Subcutaneous adipose tissue (tissue), 4 donors: ENCODE data around the gene PARP16. TPM values are rescaled to one million over a fixed set of nuclear protein-coding genes. Genes with fewer than 3 reads are reported as not detected.

ENCODE experiments used
- total RNA-seq, 4 donors: library from RNA; depleted of rRNA; stranded (reverse); fragments of >200 nt; gene quantifications; one replicate each; pipeline ENCODE4 v1.1.0, GENCODE V29; 2016
- TF ChIP-seq, protein P1 (sequence below): fragments of 450-650 bp; IDR thresholded peaks from one replicate; pipeline ENCODE4 v1.5.1; 2016; ENCODE audit warnings: low read depth, mild to moderate bottlenecking, control low read depth, antibody characterized with exemption, moderate library complexity

PARP16 gene
- total RNA-seq, 4 donors from 2014 or later, result 8.1 to 13.4 (median 11.0) TPM

DNA sequence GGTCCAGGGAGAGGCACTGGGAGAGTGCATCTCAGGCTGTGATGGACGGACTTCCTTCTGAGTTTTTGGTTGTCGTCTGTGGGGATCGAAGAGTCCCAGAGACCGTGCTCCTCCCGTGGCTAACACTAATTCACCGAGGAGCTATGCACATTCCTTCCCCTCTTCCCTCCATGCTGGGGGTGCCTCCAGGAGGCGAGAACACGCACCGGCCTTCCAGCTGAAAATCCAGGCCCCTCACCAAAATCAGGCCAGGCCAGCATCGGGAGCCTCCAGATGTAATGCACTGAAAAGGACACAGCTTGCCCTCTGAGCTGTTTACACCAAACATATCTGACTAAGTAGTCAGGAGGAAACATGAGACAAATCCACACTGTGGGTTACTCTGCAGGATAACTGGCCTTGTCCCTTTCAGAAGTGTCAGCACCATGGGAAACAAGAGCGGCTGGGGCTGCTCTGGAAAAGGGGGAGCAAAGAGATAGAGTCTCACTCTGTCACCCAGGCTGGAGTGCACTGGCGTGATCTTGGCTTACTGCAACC, 23.3 kb upstream of the PARP16 start:
- TF ChIP-seq, protein P1, sequence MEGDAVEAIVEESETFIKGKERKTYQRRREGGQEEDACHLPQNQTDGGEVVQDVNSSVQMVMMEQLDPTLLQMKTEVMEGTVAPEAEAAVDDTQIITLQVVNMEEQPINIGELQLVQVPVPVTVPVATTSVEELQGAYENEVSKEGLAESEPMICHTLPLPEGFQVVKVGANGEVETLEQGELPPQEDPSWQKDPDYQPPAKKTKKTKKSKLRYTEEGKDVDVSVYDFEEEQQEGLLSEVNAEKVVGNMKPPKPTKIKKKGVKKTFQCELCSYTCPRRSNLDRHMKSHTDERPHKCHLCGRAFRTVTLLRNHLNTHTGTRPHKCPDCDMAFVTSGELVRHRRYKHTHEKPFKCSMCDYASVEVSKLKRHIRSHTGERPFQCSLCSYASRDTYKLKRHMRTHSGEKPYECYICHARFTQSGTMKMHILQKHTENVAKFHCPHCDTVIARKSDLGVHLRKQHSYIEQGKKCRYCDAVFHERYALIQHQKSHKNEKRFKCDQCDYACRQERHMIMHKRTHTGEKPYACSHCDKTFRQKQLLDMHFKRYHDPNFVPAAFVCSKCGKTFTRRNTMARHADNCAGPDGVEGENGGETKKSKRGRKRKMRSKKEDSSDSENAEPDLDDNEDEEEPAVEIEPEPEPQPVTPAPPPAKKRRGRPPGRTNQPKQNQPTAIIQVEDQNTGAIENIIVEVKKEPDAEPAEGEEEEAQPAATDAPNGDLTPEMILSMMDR, result no peak

- TF ChIP-seq, protein P1, result no peak
Observed at GRCh38 chr15:65307978-65308377, 21.3 kb upstream of the PARP16 start.

DNA sequence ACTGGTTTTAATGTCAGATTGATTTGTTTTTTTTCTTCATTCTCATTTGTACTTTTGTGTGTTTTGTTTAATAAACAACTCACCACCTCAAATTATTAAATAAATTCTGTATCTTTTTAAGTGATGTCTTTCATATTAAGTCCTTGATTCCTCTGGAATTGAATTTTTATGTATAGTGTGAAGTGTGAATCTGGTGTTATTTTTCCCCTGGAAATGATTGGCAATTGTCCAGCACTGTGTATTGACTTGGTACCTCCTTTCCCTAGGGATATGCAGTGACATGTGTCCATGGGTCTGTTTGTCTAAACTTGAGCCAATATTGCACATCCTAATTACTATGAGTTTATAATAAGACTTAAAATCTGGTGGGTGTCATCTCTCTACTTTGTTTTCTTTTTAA, 19.9 kb upstream of the PARP16 start:
- TF ChIP-seq, protein P1, result no peak

- TF ChIP-seq, protein P1, result no peak
Observed at GRCh38 chr15:65305776-65306175, 19.1 kb upstream of the PARP16 start.

- TF ChIP-seq, protein P1, result no peak
Observed at GRCh38 chr15:65305150-65305758, 18.6 kb upstream of the PARP16 start.

GRCh38 chr15:65304381-65305149, 17.9 kb upstream of the PARP16 start, which contains the start of gene RNU5B-1:
Gene RNU5B-1, plus strand, starts transcription at chr15:65304677.
- TF ChIP-seq, protein P1, result no peak

- TF ChIP-seq, protein P1, result no peak
Observed at GRCh38 chr15:65303687-65304380, 17.2 kb upstream of the PARP16 start.
